GM18858 (cell line): ENCODE data around the gene MYL6B.
A peak's percentile ranks its signal among the peaks of the same experiment; 100 is the strongest.
"Not testable (repeated sequence)": the region's sequence is repeated elsewhere in the genome, so short reads cannot be mapped to it uniquely, and the experiment has no call there.

Source experiments
- ATAC-seq: cut with Tn5 transposase; IDR thresholded peaks from one replicate; pipeline ENCODE4 v1.9.1; 2021; ENCODE audit not compliant: unreplicated experiment

The MYL6B gene

DNA sequence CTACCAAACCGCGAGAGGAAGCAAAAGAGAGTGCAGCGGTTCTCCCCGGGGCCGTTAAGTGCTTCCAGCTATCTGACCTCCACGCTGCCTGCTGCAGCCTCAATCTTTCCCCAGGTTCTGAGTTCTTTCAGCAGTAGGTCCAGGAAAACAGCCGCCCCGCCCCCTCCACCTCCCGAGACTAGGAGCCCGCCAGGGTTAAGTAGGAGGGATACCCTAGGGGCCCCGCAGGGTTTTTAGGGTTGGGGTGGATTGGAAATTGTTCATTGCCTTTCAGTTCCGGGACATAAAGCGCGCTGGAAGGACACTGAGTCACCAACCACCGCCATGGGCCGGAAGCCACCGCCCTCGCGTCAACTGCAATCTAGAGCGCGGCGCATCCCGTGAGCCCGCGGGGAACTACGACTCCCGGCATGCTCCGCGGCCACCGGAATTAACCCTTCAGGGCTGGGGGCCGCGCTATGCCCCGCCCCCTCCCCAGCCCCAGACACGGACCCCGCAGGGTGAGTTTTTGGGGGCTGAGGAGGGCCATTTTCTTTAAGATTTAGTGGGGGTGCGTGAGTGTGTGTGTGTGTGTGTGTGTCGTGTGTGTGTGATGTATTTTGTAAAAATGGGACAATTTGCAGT is at the start of gene MYL6B:
Gene MYL6B (plus strand): TSS at position 456 of the 624 bp plus-strand sequence. CDS start 1,332 bp downstream, outside the sequence.
- peak; percentile 68 for ATAC-seq

DNA sequence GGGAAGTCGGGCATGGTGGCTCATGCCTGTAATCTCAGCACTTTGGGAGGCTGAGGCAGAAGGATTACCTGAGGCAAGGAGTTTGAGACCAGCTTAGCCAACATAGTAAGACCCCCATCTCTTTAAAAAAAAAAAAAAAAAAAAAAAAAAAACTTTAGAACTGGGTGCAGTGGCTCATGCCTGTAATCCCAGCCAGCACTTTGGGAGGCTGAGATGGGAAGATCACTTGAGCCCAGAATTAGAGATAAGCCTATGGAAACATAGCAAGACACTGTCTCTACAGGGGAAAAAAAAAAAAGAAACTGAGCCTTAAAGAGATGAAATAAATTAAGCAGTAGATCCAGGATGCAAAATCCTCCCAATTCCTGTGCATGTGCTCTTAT is 49.7 kb upstream of the MYL6B start:
- no peak for ATAC-seq

DNA sequence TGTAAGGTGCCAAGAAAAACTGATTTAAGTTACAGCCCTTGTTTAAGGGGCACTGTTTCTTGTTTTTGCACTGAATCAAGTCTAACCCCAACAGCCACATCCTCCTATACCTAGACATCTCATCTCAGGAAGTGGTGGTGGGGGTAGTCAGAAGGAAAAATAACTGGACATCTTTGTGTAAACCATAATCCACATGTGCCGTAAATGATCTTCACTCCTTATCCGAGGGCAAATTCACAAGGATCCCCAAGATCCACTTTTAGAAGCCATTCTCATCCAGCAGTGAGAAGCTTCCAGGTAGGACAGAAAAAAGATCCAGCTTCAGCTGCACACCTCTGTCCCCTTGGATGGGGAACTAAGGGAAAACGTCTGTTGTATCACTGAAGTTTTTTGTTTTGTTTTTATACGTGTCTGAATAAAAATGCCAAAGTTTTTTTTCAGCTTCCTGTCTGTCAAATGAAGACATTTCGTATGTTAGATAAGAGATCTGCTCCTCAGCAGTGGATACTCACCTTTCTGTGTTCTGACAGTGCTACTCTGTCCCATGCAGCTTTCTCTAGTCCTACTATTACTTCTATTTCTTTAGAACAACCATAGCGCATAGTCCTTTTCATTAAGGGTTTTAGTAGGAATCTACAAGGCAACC is 49.2 kb upstream of the MYL6B start:
- no peak for ATAC-seq

DNA sequence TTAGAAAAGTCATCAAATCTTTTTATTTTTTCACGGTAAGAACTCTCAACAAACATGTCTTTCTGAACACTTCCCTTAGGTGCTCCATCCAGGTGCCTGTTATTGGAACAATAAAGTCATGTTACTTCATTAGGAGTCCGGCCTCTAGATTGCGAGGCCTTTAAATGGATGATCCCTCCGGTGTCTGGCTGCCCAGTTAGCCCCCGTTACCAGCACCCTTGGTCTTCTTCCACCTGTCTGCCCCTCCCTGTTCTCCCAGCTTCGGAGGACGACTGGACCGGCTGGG is 48.6 kb upstream of the MYL6B start:
- ATAC-seq, result no peak

DNA sequence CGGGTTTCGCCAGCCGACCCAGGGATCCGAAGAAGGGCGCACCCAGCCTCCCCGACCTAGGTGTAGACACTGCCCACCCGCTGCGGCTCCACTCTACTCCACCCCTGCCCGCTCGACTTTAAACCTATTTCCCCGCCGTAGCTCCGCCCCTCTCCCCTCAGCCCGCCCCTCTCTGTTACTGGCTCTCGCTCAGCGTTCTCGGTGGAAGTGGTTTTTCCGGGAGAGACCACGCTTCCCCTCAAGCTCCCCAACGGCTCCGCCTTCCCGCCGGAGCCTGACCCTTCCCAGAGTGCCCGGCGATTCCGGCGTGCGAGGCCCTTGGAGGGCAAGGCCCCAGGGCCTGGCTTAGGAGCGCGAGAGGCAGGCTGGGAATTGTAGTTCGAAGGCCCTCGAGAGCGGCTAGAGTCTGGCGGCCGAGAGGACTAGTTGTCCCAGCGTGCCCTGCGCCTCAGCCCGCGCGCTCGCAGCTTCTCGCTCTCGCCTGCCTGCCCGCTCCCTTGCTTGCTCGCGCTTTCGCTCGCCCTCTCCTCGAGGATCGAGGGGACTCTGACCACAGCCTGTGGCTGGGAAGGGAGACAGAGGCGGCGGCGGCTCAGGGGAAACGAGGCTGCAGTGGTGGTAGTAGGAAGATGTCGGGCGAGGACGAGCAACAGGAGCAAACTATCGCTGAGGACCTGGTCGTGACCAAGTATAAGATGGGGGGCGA is 48.1 kb upstream of the MYL6B start, which contains the start of gene PA2G4:
Gene PA2G4 (plus strand): TSS at position 451 of the 706 bp plus-strand sequence. CDS start 179 bp downstream, at position 630.
- ATAC-seq, result peak; percentile 89

DNA sequence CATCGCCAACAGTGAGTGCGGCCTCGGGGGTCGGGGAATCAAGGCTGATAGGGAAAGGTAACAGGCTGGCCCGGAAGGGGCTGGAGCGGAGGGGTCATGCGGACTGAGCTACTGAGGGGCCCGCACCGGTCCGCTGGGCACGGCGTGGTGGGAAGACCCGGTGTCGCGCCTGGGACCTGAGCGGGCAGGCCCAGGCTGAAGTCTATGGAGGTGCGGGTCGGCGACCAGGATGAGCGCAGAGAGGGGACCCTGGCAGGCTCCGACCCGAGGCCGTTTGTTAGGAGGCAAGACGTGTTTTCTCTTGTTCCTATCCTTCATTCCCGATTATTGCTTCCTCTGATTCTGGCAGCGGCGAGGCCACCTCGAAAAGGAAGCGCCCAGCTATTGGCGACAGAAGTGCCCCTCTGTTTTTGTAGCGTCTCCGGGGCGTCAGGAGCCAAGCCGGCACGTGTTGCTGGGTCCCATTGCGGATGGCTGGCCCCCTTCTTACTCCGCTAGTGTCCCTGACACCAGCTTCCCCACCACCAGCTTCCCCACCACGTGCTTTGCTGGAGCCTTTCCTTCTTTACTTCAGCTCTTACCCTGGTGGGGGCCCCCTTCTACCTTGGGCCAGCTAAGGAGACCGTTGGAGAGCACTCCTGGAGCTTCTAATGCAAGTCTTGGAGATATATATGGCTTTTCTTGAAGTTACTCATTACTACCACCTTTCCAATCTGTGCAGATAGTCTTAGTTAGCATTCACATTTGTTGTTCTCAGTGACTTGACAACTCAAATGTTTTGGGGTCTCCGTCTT is 47.4 kb upstream of the MYL6B start:
- ATAC-seq, result no peak

DNA sequence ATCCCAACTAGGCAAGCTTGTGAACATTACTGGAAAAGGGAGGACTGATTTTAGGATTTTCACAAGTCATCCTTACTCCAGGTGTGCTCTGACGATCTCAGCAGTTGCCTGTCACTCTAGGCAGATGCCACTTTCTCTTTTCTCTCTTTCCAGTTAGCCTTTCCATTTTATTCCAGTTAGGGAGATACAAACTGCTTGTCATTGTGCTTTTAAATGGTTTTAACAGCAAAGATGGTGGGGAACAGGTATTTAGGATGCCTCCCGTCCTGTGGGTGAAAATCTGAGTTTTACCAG is 46.8 kb upstream of the MYL6B start:
- no peak for ATAC-seq

DNA sequence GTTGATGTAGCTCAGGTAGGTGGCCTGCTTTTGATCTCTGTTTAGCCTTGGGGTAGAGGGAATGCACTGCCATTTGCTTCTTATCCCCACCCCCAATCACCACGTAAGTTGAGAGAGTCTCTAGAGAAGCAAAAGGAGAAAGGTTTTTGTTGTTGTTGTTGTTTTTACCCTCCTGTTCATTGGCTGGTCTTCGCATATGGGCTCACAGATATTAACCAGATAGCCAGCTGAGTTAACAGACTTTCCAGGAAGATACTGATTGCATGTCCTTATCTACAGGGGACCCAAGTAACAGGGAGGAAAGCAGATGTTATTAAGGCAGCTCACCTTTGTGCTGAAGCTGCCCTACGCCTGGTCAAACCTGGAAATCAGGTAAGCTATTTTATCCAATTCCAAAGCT is 45.1 kb upstream of the MYL6B start:
- no peak for ATAC-seq

DNA sequence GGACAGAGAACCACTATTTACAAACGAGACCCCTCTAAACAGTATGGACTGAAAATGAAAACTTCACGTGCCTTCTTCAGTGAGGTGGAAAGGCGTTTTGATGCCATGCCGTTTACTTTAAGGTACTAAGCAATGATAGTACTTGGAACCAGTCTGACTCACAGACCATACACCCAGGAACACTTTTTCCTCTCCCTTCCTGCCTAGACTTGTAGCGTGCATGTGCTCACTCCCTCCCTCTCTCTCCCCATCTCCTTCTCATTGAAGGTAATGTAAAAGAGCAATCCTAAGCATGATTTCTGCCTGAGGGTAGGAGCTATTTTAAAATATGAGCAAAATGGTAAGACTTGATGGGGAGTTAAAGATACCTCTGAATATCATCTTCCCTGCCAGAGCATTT is 41.8 kb upstream of the MYL6B start:
- ATAC-seq, result no peak

DNA sequence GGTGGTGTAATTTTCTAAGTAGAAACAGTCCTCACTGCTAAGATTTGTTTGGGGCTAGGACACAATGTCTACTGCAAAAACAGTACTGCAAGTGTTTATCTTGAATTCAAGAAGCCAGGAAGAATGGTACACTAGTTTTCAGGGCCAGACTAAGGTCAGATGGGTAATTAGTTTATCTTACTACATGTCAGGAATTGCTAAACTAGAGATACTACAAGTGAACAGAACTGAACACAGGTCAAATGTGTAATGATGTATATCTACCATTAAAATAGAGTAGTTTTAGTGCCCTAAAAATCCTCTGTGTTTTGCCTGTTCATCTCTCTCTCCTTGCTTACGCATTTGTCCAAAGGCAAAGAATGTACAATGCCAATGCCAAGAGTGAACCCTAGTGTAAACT is 38.3 kb upstream of the MYL6B start:
- ATAC-seq, result no peak

DNA sequence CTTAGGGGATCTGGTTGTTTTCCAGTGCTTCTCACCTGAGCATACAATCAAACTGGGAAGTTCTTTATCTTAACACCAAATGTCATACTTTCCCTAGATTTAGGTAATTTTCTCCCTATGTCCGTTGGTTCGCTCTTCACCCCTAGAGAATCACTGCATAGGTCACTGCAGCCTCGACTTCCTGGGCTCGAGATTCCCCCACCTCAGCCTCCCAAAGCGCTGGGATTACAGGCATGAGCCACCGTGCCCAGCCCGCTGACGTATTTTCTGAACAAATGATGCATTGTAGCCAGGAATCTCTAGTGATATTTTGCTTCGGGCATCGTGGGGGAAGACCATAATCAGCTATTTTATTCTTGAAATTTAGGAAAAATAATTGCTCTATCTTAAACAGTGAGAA is 37.1 kb upstream of the MYL6B start:
- ATAC-seq, result no peak

DNA sequence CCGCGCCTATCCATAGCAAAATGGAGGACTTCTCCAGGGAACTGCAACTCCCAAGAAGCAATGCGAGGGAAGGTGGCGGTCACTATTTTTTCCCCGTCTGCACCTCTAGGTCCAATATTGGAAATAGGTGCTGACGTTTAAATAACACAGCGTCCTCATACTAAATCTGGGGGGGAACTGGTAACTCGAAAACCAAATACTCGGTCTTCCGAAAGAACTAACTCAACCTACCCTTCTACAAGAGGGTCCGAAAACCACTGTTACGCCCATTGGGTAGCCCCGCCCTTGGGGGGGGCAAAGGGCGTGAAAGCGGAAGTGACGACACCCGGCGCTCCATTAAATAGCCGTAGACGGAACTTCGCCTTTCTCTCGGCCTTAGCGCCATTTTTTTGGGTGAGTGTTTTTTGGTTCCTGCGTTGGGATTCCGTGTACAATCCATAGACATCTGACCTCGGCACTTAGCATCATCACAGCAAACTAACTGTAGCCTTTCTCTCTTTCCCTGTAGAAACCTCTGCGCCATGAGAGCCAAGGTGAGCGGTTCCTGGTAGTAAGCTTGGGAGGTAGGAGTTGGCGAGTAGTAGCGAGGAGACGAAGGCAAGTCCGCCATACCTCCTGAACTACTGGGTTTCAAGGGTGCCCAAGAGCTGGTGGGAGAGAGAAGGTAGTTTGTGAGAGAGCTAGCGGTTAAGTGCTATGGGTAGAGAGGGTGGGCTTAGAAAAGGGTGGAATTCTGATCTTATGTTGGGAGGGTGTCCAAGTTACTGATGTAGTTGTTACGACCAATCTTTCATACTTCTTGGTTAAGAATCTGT is 35.9 kb upstream of the MYL6B start, which contains the start of gene RPL41:
Gene RPL41 (plus strand): TSS at position 367 of the 815 bp plus-strand sequence.
- peak; percentile 21 for ATAC-seq

DNA sequence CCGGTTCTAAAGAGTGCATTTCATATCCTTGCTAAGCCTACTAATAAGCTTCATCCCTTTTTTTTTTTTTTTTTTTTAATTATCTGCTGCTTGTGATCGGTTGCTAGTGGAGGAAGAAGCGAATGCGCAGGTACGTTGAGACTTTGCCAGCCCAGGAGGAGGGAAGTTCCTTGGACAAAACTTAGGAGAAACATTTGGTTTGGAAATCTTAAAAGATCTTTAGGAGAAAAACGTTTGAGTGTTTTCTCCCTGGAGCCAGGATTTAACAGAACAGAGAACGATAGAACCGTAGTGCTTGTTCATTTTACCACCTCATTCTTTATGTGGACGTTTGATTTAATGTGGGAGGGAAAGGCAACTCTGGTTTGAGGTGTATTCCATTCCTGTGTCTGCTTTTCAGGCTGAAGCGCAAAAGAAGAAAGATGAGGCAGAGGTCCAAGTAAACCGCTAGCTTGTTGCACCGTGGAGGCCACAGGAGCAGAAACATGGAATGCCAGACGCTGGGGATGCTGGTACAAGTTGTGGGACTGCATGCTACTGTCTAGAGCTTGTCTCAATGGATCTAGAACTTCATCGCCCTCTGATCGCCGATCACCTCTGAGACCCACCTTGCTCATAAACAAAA is 35.2 kb upstream of the MYL6B start:
- ATAC-seq, result not testable (repeated sequence)

DNA sequence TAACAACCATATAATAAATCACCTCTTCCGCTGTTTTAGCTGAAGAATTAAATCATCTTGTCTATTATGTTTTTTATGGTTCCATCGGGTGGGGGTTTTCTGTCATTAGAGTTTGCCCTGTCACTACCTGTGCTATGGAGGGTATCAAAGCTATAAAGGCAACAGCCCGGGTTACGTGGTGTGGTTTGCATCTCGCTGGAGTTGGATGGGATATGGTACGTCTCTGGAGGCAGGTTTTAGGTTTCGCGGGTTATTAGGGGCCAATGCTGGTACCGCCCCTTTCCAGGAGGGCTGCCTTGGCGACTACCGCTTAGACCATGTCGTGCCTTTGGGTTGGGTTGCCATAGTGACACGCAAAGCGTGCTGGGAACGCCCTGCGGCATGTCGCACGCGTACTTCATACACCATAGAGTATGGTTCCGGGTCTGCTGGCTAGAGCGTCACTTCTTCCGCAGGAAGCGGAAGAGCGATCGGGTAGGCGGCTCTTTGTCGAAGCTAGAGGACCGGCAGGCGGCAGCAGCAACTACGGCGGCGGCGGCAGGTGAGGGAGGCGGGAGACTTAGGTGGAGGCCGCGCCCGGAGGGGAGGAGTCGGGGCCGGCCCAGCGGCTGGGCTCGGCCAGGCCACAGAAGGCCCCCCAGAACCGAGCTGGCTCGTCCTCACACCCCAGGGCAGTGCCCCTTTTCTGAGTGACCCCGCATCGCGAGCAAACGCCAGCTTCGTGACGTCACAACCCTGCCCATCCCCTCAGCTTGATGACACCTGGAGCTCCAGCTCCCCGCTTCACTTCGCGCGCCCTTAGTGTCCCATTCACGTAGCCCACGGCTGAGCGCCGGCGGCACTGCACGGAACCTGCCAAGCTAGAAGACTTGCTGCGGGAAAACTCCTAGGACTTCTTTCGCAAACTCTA is 34.4 kb upstream of the MYL6B start, which contains the start of gene ZC3H10:
Gene ZC3H10 (plus strand): TSS at position 489 of the 910 bp plus-strand sequence. CDS start 2,297 bp downstream, outside the sequence.
- peak; percentile 89 for ATAC-seq

DNA sequence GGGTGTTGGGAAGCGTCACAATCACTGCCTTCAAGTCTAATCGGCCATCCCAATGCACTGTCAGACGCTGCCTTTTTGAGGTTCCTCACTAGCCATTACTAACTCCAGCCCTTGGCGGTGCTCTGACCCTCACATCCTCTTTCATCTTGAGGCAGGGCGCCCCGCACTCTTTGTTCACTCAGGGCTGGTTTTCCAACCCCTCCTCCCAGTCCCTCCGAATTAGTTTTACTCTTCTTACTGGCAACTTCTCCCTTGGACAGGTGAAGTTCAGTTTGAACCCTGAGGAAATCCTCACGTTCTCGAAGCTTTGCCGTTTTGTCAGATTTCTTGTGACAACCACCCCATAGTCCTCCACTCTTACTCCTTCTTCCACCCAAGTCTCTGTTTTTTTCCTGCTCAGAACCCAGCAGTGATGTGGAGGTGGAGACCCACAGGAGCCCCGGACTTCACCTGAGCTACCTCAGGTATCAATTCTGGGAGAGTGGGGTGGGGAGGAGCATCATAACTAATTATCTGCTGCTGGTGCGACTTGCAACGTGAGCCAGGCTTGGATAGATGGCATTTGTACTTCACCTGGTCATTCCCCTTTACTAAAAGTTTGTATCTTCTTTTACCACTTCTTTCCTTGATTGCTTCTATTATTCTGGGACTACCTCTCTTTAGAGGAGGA is 33.6 kb upstream of the MYL6B start:
- ATAC-seq, result peak; percentile 4

DNA sequence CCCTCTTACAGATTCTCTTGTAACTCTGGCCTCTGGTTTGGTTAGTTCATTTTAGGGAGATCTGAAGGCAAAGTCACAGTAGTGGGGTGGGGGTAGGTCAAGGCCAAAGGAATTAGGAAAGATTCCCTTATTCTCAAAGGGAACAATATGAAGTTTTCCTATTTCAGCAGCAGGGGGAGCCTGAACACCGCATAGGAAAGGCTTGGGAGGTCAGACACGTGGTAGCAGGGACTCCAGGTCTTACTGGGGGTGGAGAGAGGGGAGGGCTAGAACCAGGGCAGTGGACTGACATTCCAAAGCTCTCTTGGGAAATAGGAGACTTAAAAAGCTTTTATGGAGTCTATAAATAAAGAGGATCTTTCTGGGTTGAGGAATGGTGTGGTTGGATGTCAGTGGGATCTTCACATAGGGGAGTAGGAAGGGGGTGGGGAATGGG is 33.0 kb upstream of the MYL6B start:
- no peak for ATAC-seq

DNA sequence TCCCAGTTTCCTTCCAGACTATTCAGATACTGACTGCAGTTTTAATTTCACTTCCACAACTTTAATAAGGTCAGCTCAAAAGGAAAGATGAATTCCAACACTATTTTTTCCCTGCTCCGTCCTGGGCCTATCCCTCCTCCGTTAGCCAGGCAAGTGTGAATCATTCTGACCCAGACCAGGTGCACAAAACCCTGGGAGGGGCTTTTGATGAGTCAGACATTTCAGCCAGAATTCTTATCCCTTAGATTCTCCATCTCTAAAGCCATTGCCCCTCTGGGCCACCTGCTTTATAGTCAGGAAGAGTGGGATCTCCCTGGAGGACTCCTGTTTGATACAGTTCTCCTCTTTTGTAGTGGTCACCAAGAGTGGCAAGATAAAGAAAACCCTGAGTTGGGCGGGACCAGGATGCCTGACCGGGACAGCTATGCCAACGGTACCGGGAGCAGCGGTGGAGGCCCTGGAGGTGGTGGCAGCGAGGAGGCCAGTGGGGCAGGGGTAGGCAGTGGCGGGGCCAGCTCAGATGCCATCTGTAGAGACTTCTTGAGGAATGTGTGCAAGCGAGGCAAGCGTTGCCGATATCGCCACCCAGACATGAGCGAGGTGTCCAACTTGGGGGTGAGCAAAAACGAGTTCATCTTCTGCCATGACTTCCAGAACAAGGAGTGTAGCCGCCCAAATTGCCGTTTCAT is 32.1 kb upstream of the MYL6B start:
- no peak for ATAC-seq
